ENCODE data around the gene KAT5. TPM values are rescaled to one million over a fixed set of nuclear protein-coding genes. Genes with fewer than 3 reads are reported as not detected.
"Not testable (repeated sequence)": the region's sequence is repeated elsewhere in the genome, so short reads cannot be mapped to it uniquely, and the experiment has no call there.

The KAT5 gene
- polyA plus RNA-seq, 1 donor from 2014 or later = 102 TPM

- no peak overlapping the region for H2AFZ ChIP-seq (ENCODE audit: low read depth, low read length)
- no peak overlapping the region for H3K4me2 ChIP-seq (ENCODE audit: low read length)
- no peak overlapping the region for H3K4me3 ChIP-seq (ENCODE audit: low read length)
- no peaks in the 10 kb centered on the region for H3K9me2 ChIP-seq (ENCODE audit: insufficient read depth, low read length)
- no peaks in the 10 kb centered on the region for H3K9me3 ChIP-seq (ENCODE audit: low read length)
- H3K9ac ChIP-seq (ENCODE audit: low read length) = no peak overlapping the region
- H3K36me3 ChIP-seq (ENCODE audit: insufficient read depth, low read length) = no peaks in the 10 kb centered on the region
- no peaks in the 10 kb centered on the region for H3F3A ChIP-seq (ENCODE audit: insufficient read depth, low read length, poor library complexity, severe bottlenecking)
- no peaks in the 10 kb centered on the region for H4K20me1 ChIP-seq (ENCODE audit: insufficient read depth)
- TF ChIP-seq REST (IDR thresholded peaks at IDR 0.05; ENCODE audit: borderline replicate concordance) = no peak
- no peak for TF ChIP-seq CTCF (IDR thresholded peaks at IDR 0.05; ENCODE audit: poor library complexity, severe bottlenecking)
- TF ChIP-seq RAD21 (conservative IDR thresholded peaks at IDR 0.05) = no peak
- TF ChIP-seq MXI1 (conservative IDR thresholded peaks at IDR 0.05; ENCODE audit: poor library complexity, severe bottlenecking) = no peak
- no peak for TF ChIP-seq EP300 (conservative IDR thresholded peaks at IDR 0.05; ENCODE audit: poor library complexity, severe bottlenecking)
- no peak for TF ChIP-seq TAF1 (IDR thresholded peaks at IDR 0.05; ENCODE audit: low read depth)
- no peak for TF ChIP-seq EZH2 (IDR thresholded peaks at IDR 0.05; ENCODE audit: borderline replicate concordance, insufficient read depth, low read length, poor library complexity, severe bottlenecking)
- TF ChIP-seq POLR2AphosphoS5 (IDR thresholded peaks at IDR 0.05) = no peak
- TF ChIP-seq SMC3 (conservative IDR thresholded peaks at IDR 0.05; ENCODE audit: poor library complexity) = no peak
- no peak overlapping the region for H3K27ac ChIP-seq (ENCODE audit: low read length)
- no peaks in the 10 kb centered on the region for H3K27me3 ChIP-seq (ENCODE audit: insufficient read depth, low read depth, low read length)
- no peaks in the 10 kb centered on the region for H3K79me2 ChIP-seq (replicated peaks; ENCODE audit: insufficient read depth, low read length)
Observed at GRCh38 chr11:65767406-65767805, 55.4 kb downstream of the KAT5 start.

- not testable (repeated sequence) for H3K79me2 ChIP-seq (replicated peaks; ENCODE audit: insufficient read depth, low read length); H3K36me3 ChIP-seq (ENCODE audit: insufficient read depth, low read length); H3K4me3 ChIP-seq (ENCODE audit: low read length); H3K27me3 ChIP-seq (ENCODE audit: insufficient read depth, low read depth, low read length); H3K4me2 ChIP-seq (ENCODE audit: low read length); H2AFZ ChIP-seq (ENCODE audit: low read depth, low read length); H3K9me3 ChIP-seq (ENCODE audit: low read length); H3K9me2 ChIP-seq (ENCODE audit: insufficient read depth, low read length); H3K27ac ChIP-seq (ENCODE audit: low read length); H3K9ac ChIP-seq (ENCODE audit: low read length); H4K20me1 ChIP-seq (ENCODE audit: insufficient read depth); H3F3A ChIP-seq (ENCODE audit: insufficient read depth, low read length, poor library complexity, severe bottlenecking)
Observed at GRCh38 chr11:65767806-65768205, 55.8 kb downstream of the KAT5 start.

Small RNA genes within 50 kb of the gene (small RNA-seq; reads per million reads assigned to genes)
- 0 to 0.03 (median 0) reads per million in 3 experiments for gene RN7SL309P

Other genes with a start within 250 kb of the KAT5 start
- 1,383 and 1,630 TPM in 2 replicates for gene MALAT1, start 213.2 kb upstream of the KAT5 start, polyA plus RNA-seq
- 48.3 and 56.2 TPM in 2 replicates for gene SCYL1, start 187.2 kb upstream of the KAT5 start, polyA plus RNA-seq
- 3.5 and 4.6 TPM in 2 replicates for gene LTBP3, start 153.9 kb upstream of the KAT5 start, polyA plus RNA-seq
- 35.4 and 36.2 TPM in 2 replicates for gene ZNRD2, start 141.8 kb upstream of the KAT5 start, polyA plus RNA-seq
- 75.1 and 86.1 TPM in 2 replicates for gene FAM89B, start 139.7 kb upstream of the KAT5 start, polyA plus RNA-seq
- gene EHBP1L1, start 136.2 kb upstream of the KAT5 start, polyA plus RNA-seq = 18.3 and 19.8 TPM in 2 replicates
- 1.1 TPM in 1 of 2 replicates, not detected in the other for gene KCNK7, start 116.5 kb upstream of the KAT5 start, polyA plus RNA-seq
- gene MAP3K11, start 98.0 kb upstream of the KAT5 start, polyA plus RNA-seq = 3.9 and 6.6 TPM in 2 replicates
- 7.8 and 8.1 TPM in 2 replicates for gene PCNX3, start 96.5 kb upstream of the KAT5 start, polyA plus RNA-seq
- 0.16 and 6.5 TPM in 2 replicates for gene SIPA1, start 74.2 kb upstream of the KAT5 start, polyA plus RNA-seq
- 19.3 and 19.5 TPM in 2 replicates for gene RELA, start 49.3 kb upstream of the KAT5 start, polyA plus RNA-seq
- 38.4 and 43.8 TPM in 2 replicates for gene RNASEH2C, start 8.5 kb downstream of the KAT5 start, polyA plus RNA-seq
- gene AP5B1, start 68.7 kb downstream of the KAT5 start, polyA plus RNA-seq = 0.52 and 1.3 TPM in 2 replicates
- not detected in 2 replicates for gene OVOL1, start 74.8 kb downstream of the KAT5 start, polyA plus RNA-seq
- 12.6 and 16.0 TPM in 2 replicates for gene SNX32, start 121.7 kb downstream of the KAT5 start, polyA plus RNA-seq
- gene CFL1, start 145.9 kb downstream of the KAT5 start, polyA plus RNA-seq = 1,633 and 1,984 TPM in 2 replicates
- 183 and 211 TPM in 2 replicates for gene MUS81, start 148.2 kb downstream of the KAT5 start, polyA plus RNA-seq
- gene EFEMP2, start 160.5 kb downstream of the KAT5 start, polyA plus RNA-seq = 0.50 and 0.67 TPM in 2 replicates
- not detected in 2 replicates for gene CTSW, start 167.6 kb downstream of the KAT5 start, polyA plus RNA-seq
- gene FIBP, start 176.2 kb downstream of the KAT5 start, polyA plus RNA-seq = 248 and 284 TPM in 2 replicates
- gene CCDC85B, start 178.4 kb downstream of the KAT5 start, polyA plus RNA-seq = 28.5 TPM in 2 replicates
- 0.68 TPM in 1 of 2 replicates, not detected in the other for gene FOSL1, start 188.1 kb downstream of the KAT5 start, polyA plus RNA-seq
- gene C11orf68, start 206.8 kb downstream of the KAT5 start, polyA plus RNA-seq = 13.3 and 20.4 TPM in 2 replicates
- gene DRAP1, start 207.2 kb downstream of the KAT5 start, polyA plus RNA-seq = 242 and 259 TPM in 2 replicates
- gene TSGA10IP, start 233.2 kb downstream of the KAT5 start, polyA plus RNA-seq = 0.34 and 0.53 TPM in 2 replicates
- 34.9 and 38.4 TPM in 2 replicates for gene SART1, start 249.5 kb downstream of the KAT5 start, polyA plus RNA-seq